PC-9 (cell line): ENCODE measurements around the gene MAFB. TPM values are rescaled to one million over a fixed set of nuclear protein-coding genes. Genes with fewer than 3 reads are reported as not detected.

Experiments used
- BruUV-seq: library from RNA; stranded (reverse); fragments of 400-500 nt; replicated peaks from 2 replicates; lab custom pipeline; 2021; lab: Mats Ljungman, UMichigan
- CTCF ChIA-PET: fragments of 300-600 bp; sonication (Branson Sonifier 250); formaldehyde crosslinking; loops from one replicate; lab custom pipeline; 2022; ENCODE audit warnings: antibody characterized with exemption; lab: Charles Lee
- POLR2A ChIA-PET: fragments of 300-600 bp; sonication (Branson Sonifier 250); formaldehyde crosslinking; loops from one replicate; lab custom pipeline; 2022; ENCODE audit warnings: antibody characterized with exemption; ENCODE audit not compliant: unreplicated experiment; lab: Charles Lee
- DNase-seq, 2 experiments: peaks; one replicate each; pipeline versions ENCODE4 v3.0.0 to v3.0.0-alpha.2; 2015 to 2022; ENCODE audit warnings: mixed read lengths in 1 of 2
- H2AFZ ChIP-seq: fragments of 200-600 bp; sonication (generic); 2 replicates; pipeline ENCODE4 v1.8.1; 2017; ENCODE audit warnings: antibody characterized with exemption
- H3F3A ChIP-seq: fragments of 200-600 bp; sonication (generic); 2 replicates; pipeline ENCODE4 v1.8.1; 2017; ENCODE audit warnings: antibody characterized with exemption, mild to moderate bottlenecking, low read depth; ENCODE audit not compliant: insufficient read depth
- H3K27ac ChIP-seq: fragments of 200-600 bp; sonication (generic); 2 replicates; pipeline ENCODE4 v1.6.1; 2016; ENCODE audit warnings: mixed run types
- H3K27me3 ChIP-seq: fragments of 200-600 bp; sonication (generic); 2 replicates; pipeline ENCODE4 v1.6.1; 2016; ENCODE audit warnings: low read depth, mixed run types; ENCODE audit not compliant: insufficient read depth
- H3K36me3 ChIP-seq: fragments of 200-600 bp; sonication (generic); 2 replicates; pipeline ENCODE4 v1.6.1; 2016; ENCODE audit warnings: low read depth, mixed run types
- H3K4me1 ChIP-seq: fragments of 200-600 bp; sonication (generic); replicated peaks from 2 replicates; pipeline ENCODE4 v1.6.1; 2016; ENCODE audit warnings: mixed run types; ENCODE audit not compliant: insufficient read depth
- H3K4me2 ChIP-seq: fragments of 200-600 bp; sonication (generic); 2 replicates; pipeline ENCODE4 v1.6.1; 2017; ENCODE audit warnings: mixed run types
- H3K4me3 ChIP-seq: fragments of 200-600 bp; sonication (generic); 2 replicates; pipeline ENCODE4 v1.6.1; 2016; ENCODE audit warnings: mixed run types
- H3K79me2 ChIP-seq: fragments of 200-600 bp; sonication (generic); 2 replicates; pipeline ENCODE4 v1.6.1; 2017; ENCODE audit warnings: low read depth, mixed run types
- H3K9me2 ChIP-seq: fragments of 200-600 bp; sonication (generic); 2 replicates; pipeline ENCODE4 v1.8.1; 2017; ENCODE audit warnings: mild to moderate bottlenecking; ENCODE audit not compliant: insufficient read depth
- H3K9me3 ChIP-seq: fragments of 200-600 bp; sonication (generic); 2 replicates; pipeline ENCODE4 v1.8.1; 2016; ENCODE audit warnings: low read depth; ENCODE audit not compliant: insufficient read depth
- H4K20me1 ChIP-seq: fragments of 200-600 bp; sonication (generic); 2 replicates; pipeline ENCODE4 v1.8.1; 2017; ENCODE audit not compliant: insufficient read depth
- CTCF ChIP-seq: fragments of 200-600 bp; sonication (generic); conservative IDR thresholded peaks from 2 replicates; pipeline ENCODE4 v1.6.1; 2017; ENCODE audit warnings: mixed run types, antibody characterized with exemption, mild to moderate bottlenecking, moderate library complexity
- EZH2 ChIP-seq: fragments of 200-600 bp; sonication (generic); IDR thresholded peaks from 2 replicates; pipeline ENCODE4 v1.8.0; 2017; ENCODE audit warnings: antibody characterized with exemption, low read depth
- intact Hi-C: fragments of 100-400 bp; cut with micrococcal nuclease; formaldehyde crosslinking; loops from one replicate; pipeline ENCODE4 v1.10.0; 2022; ENCODE audit not compliant: unreplicated experiment
- total RNA-seq: library from RNA; stranded (reverse); gene quantifications from 2 replicates; pipeline ENCODE4 v1.2.3, GENCODE V29; 2021

The MAFB gene
- total RNA-seq, 1 experiment from 2014 or later = not detected

GRCh38 chr20:40640667-40641066 lies 48.4 kb downstream of the MAFB start:
- Histone ChIP-seq H3K4me3 (no peak overlapping the region), H2AFZ (no peak overlapping the region), H3K4me2 (no peak overlapping the region), H4K20me1 (no peaks in the 10 kb centered on the region), H3K9me3 (no peaks in the 10 kb centered on the region), H3K4me1 (no peaks in the 10 kb centered on the region), H3K27ac (no peak overlapping the region), H3K9me2 (no peaks in the 10 kb centered on the region), H3K27me3 (peaks cover 38% of the 10 kb centered on the region), H3F3A (no peaks in the 10 kb centered on the region), H3K79me2 (no peaks in the 10 kb centered on the region), H3K36me3 (no peaks in the 10 kb centered on the region)
- no TSS peak for BruUV-seq
- intact Hi-C loops = no loop called here
- POLR2A ChIA-PET = no interaction called here
- no peak for DNase-seq
- TF ChIP-seq CTCF (no peak), EZH2 (no peak)
- CTCF ChIA-PET = no interaction called here

GRCh38 chr20:40639676-40640355 lies 49.2 kb downstream of the MAFB start:
- H3K4me2 ChIP-seq = no peak overlapping the region
- H3F3A ChIP-seq = no peaks in the 10 kb centered on the region
- intact Hi-C loops = no loop called here
- H2AFZ ChIP-seq = no peak overlapping the region
- no peaks in the 10 kb centered on the region for H3K79me2 ChIP-seq
- ChIA-PET CTCF (no interaction called here), POLR2A (no interaction called here)
- H3K4me3 ChIP-seq = no peak overlapping the region
- H3K27ac ChIP-seq = no peak overlapping the region
- no peaks in the 10 kb centered on the region for H3K4me1 ChIP-seq
- no peaks in the 10 kb centered on the region for H3K36me3 ChIP-seq
- H3K9me2 ChIP-seq = no peaks in the 10 kb centered on the region
- H3K27me3 ChIP-seq = peaks cover 30% of the 10 kb centered on the region
- no peak for DNase-seq
- BruUV-seq = no TSS peak
- H4K20me1 ChIP-seq = no peaks in the 10 kb centered on the region
- H3K9me3 ChIP-seq = no peaks in the 10 kb centered on the region
- TF ChIP-seq EZH2 = no peak
- TF ChIP-seq CTCF = no peak

GRCh38 chr20:40639132-40639531 lies 49.9 kb downstream of the MAFB start:
- H2AFZ ChIP-seq = no peak overlapping the region
- no peak overlapping the region for H3K4me2 ChIP-seq
- H3K36me3 ChIP-seq = no peaks in the 10 kb centered on the region
- H3K79me2 ChIP-seq = no peaks in the 10 kb centered on the region
- no TSS peak for BruUV-seq
- no peaks in the 10 kb centered on the region for H3K9me2 ChIP-seq
- ChIA-PET CTCF (no interaction called here), POLR2A (no interaction called here)
- H3K9me3 ChIP-seq = no peaks in the 10 kb centered on the region
- no peak for DNase-seq
- TF ChIP-seq EZH2 = no peak
- TF ChIP-seq CTCF = no peak
- no peak overlapping the region for H3K4me3 ChIP-seq
- H3K27me3 ChIP-seq = peaks cover 26% of the 10 kb centered on the region
- no peak overlapping the region for H3K27ac ChIP-seq
- H3K4me1 ChIP-seq = no peaks in the 10 kb centered on the region
- no peaks in the 10 kb centered on the region for H3F3A ChIP-seq
- H4K20me1 ChIP-seq = no peaks in the 10 kb centered on the region
- intact Hi-C loops = no loop called here
